Osteocyte (in vitro differentiated cells): ENCODE results near the gene CELF4. TPM values are rescaled to one million over a fixed set of nuclear protein-coding genes. Genes with fewer than 3 reads are reported as not detected.

Experiments
- DNase-seq: peaks from one replicate; pipeline ENCODE4 v3.0.0; 2021; ENCODE audit warnings: mixed read lengths; ENCODE audit not compliant: unreplicated experiment; ENCODE audit errors: extremely low spot score
- H3K27ac Mint-ChIP-seq: one replicate; pipeline ENCODE4 v1.8.0; 2021; ENCODE audit warnings: mild to moderate bottlenecking, mixed read lengths; ENCODE audit not compliant: unreplicated experiment
- H3K27me3 Mint-ChIP-seq: one replicate; pipeline ENCODE4 v1.8.0; 2021; ENCODE audit warnings: mixed read lengths; ENCODE audit not compliant: unreplicated experiment
- H3K36me3 Mint-ChIP-seq: one replicate; pipeline ENCODE4 v1.8.0; 2021; ENCODE audit warnings: mixed read lengths; ENCODE audit not compliant: unreplicated experiment
- H3K4me1 Mint-ChIP-seq: one replicate; pipeline ENCODE4 v1.8.0; 2021; ENCODE audit warnings: mixed read lengths; ENCODE audit not compliant: unreplicated experiment
- H3K4me3 Mint-ChIP-seq: one replicate; pipeline ENCODE4 v1.8.0; 2021; ENCODE audit warnings: mild to moderate bottlenecking, moderate library complexity, mixed read lengths; ENCODE audit not compliant: unreplicated experiment
- H3K9me3 Mint-ChIP-seq: one replicate; pipeline ENCODE4 v1.8.0; 2021; ENCODE audit warnings: mixed read lengths; ENCODE audit not compliant: unreplicated experiment
- total RNA-seq: library from RNA; stranded (reverse); gene quantifications from 2 replicates; pipeline ENCODE4 v1.2.1, GENCODE V29; 2021
- TF ChIP-seq, protein P1 (sequence below): fragments of 200-600 bp; sonication (generic); IDR thresholded peaks from 2 replicates; pipeline ENCODE4 v1.5.0; 2021; ENCODE audit warnings: antibody characterized with exemption, mild to moderate bottlenecking, moderate library complexity

Gene CELF4
- total RNA-seq, 1 donor from 2014 or later: not detected

DNA sequence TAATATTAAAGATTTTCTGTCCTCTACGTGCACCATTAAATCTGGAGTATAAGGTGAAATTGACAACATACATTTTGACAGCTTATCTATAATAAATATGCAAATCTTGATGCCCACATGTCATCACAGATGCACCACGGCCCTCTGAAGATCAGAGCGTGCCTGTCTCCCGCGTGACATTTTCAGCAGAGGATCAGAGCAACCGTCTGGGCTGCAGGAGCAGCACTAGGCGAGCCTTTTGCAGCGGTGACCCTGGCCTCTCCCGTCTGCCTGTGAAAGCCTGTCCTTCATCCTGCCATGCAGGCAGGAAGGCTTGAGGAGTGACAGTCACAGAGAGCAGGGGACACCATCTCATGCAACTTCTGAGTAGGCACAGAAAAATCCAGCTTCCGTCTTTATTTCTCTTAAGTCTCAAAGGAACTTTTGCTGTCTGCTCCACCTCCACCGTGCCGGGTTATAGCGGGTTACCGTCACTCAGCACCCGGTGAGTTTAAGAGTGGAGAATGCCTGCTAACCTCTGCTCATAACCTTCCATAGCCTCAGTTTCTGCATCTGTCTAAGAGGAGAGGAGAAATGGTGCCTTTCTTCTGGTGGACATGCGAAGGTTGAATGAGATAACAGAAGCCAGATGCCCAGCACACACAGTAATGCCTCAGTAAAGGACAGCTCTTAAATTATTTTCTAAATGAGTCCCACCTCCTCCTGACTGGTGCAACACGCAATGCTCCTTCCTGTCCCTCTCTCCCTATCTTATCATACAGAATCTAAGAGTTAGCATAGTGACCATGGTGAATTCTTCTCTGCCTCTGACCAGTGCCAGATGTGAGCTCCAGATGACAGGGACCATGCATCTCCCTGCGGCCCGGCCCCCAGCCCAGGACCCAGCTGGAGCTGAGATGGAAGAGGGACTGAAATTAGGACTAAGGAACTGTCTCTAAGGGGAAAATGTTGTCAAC lies 43.8 kb downstream of the CELF4 start:
- TF ChIP-seq, protein P1, sequence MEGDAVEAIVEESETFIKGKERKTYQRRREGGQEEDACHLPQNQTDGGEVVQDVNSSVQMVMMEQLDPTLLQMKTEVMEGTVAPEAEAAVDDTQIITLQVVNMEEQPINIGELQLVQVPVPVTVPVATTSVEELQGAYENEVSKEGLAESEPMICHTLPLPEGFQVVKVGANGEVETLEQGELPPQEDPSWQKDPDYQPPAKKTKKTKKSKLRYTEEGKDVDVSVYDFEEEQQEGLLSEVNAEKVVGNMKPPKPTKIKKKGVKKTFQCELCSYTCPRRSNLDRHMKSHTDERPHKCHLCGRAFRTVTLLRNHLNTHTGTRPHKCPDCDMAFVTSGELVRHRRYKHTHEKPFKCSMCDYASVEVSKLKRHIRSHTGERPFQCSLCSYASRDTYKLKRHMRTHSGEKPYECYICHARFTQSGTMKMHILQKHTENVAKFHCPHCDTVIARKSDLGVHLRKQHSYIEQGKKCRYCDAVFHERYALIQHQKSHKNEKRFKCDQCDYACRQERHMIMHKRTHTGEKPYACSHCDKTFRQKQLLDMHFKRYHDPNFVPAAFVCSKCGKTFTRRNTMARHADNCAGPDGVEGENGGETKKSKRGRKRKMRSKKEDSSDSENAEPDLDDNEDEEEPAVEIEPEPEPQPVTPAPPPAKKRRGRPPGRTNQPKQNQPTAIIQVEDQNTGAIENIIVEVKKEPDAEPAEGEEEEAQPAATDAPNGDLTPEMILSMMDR: no peak
- Mint-ChIP-seq H3K27ac (no peak overlapping the region), H3K36me3 (no peaks in the 10 kb centered on the region), H3K4me1 (peaks cover 2% of the 10 kb centered on the region), H3K9me3 (no peaks in the 10 kb centered on the region), H3K27me3 (peaks cover 35% of the 10 kb centered on the region), H3K4me3 (no peak overlapping the region)
- no peak for DNase-seq

DNA sequence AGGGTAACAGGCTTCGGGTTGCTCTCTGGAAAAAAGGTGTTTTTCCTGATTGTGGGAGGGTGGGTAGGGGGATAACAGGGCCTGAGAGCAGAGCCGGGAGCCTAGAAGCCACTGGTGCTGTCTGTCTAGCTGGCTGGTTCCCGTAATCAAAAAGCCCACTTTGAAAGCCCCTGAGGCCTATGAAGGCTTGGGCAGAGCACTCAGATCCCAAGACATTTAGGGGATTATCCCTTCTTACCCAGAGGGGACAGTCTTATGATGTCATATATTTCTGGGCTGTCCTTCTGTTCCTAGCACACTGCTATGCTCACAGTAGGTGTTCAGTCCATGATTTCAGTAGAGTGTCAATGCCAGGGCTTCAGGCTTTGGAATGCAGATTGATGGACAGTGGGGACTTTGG lies 45.1 kb downstream of the CELF4 start:
- peaks cover 24% of the 10 kb centered on the region for H3K27me3 Mint-ChIP-seq
- no peak overlapping the region for H3K4me3 Mint-ChIP-seq
- TF ChIP-seq, protein P1: no peak
- no peak for DNase-seq
- H3K36me3 Mint-ChIP-seq: no peaks in the 10 kb centered on the region
- H3K27ac Mint-ChIP-seq: no peak overlapping the region
- peaks cover 2% of the 10 kb centered on the region for H3K4me1 Mint-ChIP-seq
- H3K9me3 Mint-ChIP-seq: no peaks in the 10 kb centered on the region

DNA sequence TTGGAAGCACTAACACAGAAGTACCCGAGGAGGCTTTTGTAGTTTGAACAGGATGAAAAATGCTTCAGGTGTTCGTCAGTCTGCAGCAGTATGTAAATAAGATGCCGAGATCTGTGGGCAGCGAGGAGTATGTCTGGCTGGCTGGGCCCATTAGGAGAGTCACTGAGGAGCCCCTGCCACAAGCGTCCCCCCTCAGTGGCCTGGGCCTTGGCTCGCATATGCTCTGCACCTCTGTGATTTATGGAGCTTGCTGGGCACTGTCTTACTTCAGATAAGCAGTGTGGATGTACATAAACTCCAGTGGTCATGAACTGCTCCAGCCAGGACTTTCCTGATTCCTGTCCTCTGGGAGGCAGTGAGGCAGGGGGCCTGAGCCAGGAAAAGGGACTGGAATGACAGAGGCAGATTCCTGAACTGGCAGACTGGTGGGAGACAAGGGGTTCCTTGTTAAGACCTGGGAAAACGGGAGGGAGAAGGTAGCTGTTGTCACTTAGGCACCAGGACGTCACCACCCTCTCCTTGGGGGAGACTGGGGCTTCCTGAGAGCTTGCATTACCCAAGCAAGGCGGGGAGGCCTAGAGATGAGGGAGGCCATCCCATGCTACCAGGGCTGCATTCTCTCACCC lies 46.0 kb downstream of the CELF4 start:
- no peak for DNase-seq
- TF ChIP-seq, protein P1: no peak
- Mint-ChIP-seq H3K36me3 (no peaks in the 10 kb centered on the region), H3K9me3 (no peaks in the 10 kb centered on the region), H3K4me1 (no peaks in the 10 kb centered on the region), H3K27ac (no peak overlapping the region), H3K27me3 (peaks cover 17% of the 10 kb centered on the region), H3K4me3 (no peak overlapping the region)

DNA sequence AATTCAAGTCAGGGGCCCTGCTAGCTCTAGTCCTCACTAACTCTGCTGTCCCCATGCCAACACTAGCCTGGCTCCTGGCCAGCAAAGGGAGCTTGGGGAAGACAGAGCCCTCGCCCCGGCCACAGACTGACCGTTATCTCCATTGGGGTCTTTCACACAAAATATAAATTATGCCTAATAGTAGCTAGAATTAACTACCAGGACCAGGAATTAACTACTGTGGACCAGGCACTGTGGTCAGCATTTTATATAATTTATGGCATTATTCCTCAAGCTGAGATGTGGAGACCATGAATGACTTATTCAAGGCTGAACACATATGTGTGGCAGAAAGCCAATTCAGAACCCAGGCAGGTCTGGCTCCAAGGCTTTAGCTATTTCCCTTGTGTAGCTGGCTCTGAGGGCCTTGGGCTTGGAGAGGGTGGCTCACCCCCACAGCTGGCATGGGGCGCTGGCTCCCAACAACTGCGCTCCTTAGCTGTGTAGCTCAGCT lies 49.2 kb downstream of the CELF4 start:
- no peak for DNase-seq
- TF ChIP-seq, protein P1: no peak
- H3K27ac Mint-ChIP-seq: no peak overlapping the region
- H3K27me3 Mint-ChIP-seq: no peaks in the 10 kb centered on the region
- no peak overlapping the region for H3K4me3 Mint-ChIP-seq
- peaks cover 3% of the 10 kb centered on the region for H3K9me3 Mint-ChIP-seq
- no peaks in the 10 kb centered on the region for H3K36me3 Mint-ChIP-seq
- H3K4me1 Mint-ChIP-seq: no peaks in the 10 kb centered on the region

DNA sequence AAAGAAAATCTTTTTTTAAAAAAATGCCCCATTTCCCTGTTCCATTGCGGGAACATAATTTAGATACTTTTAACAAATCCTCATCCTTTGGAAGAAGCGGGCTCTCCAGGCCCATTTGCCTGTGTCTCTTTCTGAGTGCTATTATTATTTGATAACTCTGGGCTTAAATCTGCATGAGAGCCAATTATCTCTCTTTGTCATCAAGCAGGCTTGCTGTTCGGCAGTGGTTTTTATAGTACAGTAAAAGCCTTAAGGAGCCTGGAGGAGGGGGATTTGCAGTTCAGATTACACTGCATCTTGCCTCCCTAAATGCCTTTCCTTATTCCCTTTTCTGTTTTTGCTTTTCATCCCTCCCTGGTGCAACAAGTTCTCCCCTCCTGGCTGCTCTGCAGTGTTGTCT lies 50.6 kb downstream of the CELF4 start:
- peaks cover 16% of the 10 kb centered on the region for H3K9me3 Mint-ChIP-seq
- H3K27me3 Mint-ChIP-seq: no peaks in the 10 kb centered on the region
- DNase-seq: no peak
- H3K4me1 Mint-ChIP-seq: no peaks in the 10 kb centered on the region
- no peaks in the 10 kb centered on the region for H3K36me3 Mint-ChIP-seq
- H3K4me3 Mint-ChIP-seq: no peak overlapping the region
- no peak overlapping the region for H3K27ac Mint-ChIP-seq
- TF ChIP-seq, protein P1: no peak
